Uterus (tissue), 4 donors: ENCODE measurements around the gene TMPRSS6. TPM values are rescaled to one million over a fixed set of nuclear protein-coding genes. Genes with fewer than 3 reads are reported as not detected.
A peak's percentile ranks its signal among the peaks of the same experiment; 100 is the strongest.
"Not testable (repeated sequence)": the region's sequence is repeated elsewhere in the genome, so short reads cannot be mapped to it uniquely, and the experiment has no call there.

Experiments
- DNase-seq, 2 donors: peaks; one replicate each; pipeline ENCODE4 v3.0.0-alpha.2; 2019 to 2020
- H3K27ac ChIP-seq, 2 donors: fragments of 200-600 bp; sonication (generic); 1 replicate in 1 of 2; 2 replicates in 1 of 2; pipeline ENCODE4 v1.5.1; 2016 to 2018
- H3K27me3 ChIP-seq, 2 donors: fragments of 200-600 bp; sonication (generic); one replicate each; pipeline ENCODE4 v1.5.1; 2018 to 2019; ENCODE audit warnings: control low read depth in 1 of 2
- H3K36me3 ChIP-seq, 2 donors: fragments of 200-600 bp; sonication (generic); one replicate each; pipeline ENCODE4 v1.5.1; 2019; ENCODE audit warnings: control low read depth in 1 of 2
- H3K4me1 ChIP-seq, 2 donors: fragments of 200-600 bp; sonication (generic); one replicate each; pipeline ENCODE4 v1.5.1; 2018 to 2019; ENCODE audit warnings: control low read depth in 1 of 2
- H3K4me3 ChIP-seq, 2 donors: fragments of 200-600 bp; sonication (generic); 1 replicate in 1 of 2; 2 replicates in 1 of 2; pipeline ENCODE4 v1.5.1; 2018 to 2019; ENCODE audit warnings: mild to moderate bottlenecking in 1 of 2
- H3K9me3 ChIP-seq, 2 donors: fragments of 200-600 bp; sonication (generic); one replicate each; pipeline ENCODE4 v1.5.1; 2019; ENCODE audit warnings: control low read depth in 1 of 2
- CTCF ChIP-seq, 4 experiments: fragments of 200-600 bp in 2 of 4; fragments of 450-650 bp in 2 of 4; sonication (generic) in 2 of 4; IDR thresholded peaks; one replicate each; pipeline ENCODE4 v1.5.1; 2016 to 2019; ENCODE audit warnings: antibody characterized with exemption in 4 of 4, mild to moderate bottlenecking in 2 of 4, moderate library complexity in 1 of 4
- POLR2A ChIP-seq, 2 donors: fragments of 450-650 bp; IDR thresholded peaks; one replicate each; pipeline ENCODE4 v1.6.1; 2016; ENCODE audit warnings: antibody characterized with exemption in 2 of 2, mild to moderate bottlenecking in 1 of 2, moderate library complexity in 1 of 2
- intact Hi-C: fragments of 100-400 bp; cut with DNase I; formaldehyde crosslinking; loops from one replicate; pipeline ENCODE4 v1.15.1; 2023; ENCODE audit warnings: low total_unique reads
- total RNA-seq, 4 donors: library from RNA; depleted of rRNA in 3 of 4; stranded (reverse); fragments of >200 nt in 3 of 4; gene quantifications; one replicate each; pipeline versions ENCODE4 v1.1.0 to v1.2.4, GENCODE V29; 2014 to 2023
- donor health status: DM: yes; HTN: yes; CAD: no.

Gene TMPRSS6
- total RNA-seq, 4 donors from 2014 or later = not detected

GRCh38 chr22:37077802-37078448 is 31.6 kb downstream of the TMPRSS6 start:
- Histone ChIP-seq H3K27me3 (no peaks in the 10 kb centered on the region), H3K4me3 (no peak overlapping the region), H3K36me3 (no peaks in the 10 kb centered on the region), H3K9me3 (no peaks in the 10 kb centered on the region), H3K27ac (no peak overlapping the region), H3K4me1 (no peaks in the 10 kb centered on the region)
- TF ChIP-seq CTCF (IDR thresholded peaks at IDR 0.05) = peak; percentile 59 to 71 (median 66)
- TF ChIP-seq POLR2A (IDR thresholded peaks at IDR 0.05) = no peak
- intact Hi-C loops = no loop called here
- DNase-seq = peak in 1 of 2 donors; percentile 41

- Histone ChIP-seq H3K4me1 (no peaks in the 10 kb centered on the region), H3K36me3 (no peaks in the 10 kb centered on the region), H3K4me3 (no peak overlapping the region), H3K27me3 (no peaks in the 10 kb centered on the region), H3K9me3 (no peaks in the 10 kb centered on the region), H3K27ac (no peak overlapping the region)
- no peak for DNase-seq
- no peak for TF ChIP-seq CTCF (IDR thresholded peaks at IDR 0.05)
- no peak for TF ChIP-seq POLR2A (IDR thresholded peaks at IDR 0.05)
- intact Hi-C loops = no loop called here
Measured at GRCh38 chr22:37075822-37076433, 33.6 kb downstream of the TMPRSS6 start.

DNA sequence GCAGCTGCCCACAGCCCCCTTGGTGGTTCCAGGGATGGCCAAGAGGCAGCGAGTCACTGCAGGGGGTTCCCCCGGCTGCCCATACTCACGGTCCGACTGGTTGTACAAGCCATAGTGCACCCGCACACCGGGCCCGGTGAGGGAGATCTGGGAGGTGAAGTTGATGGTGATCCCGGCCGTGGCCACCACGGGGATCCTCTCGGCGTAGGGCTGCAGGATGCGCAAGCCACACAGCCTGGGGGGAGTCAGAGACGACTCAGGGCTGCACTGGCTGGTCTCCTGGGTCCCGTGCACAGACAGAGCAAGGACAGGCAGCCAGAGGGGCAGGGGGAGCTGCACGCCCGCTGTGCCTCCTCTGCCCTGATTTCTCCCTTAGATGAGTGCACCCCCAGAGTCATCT is 34.5 kb downstream of the TMPRSS6 start:
- Histone ChIP-seq H3K27ac (no peak overlapping the region), H3K36me3 (no peaks in the 10 kb centered on the region), H3K9me3 (no peaks in the 10 kb centered on the region), H3K4me3 (no peak overlapping the region), H3K27me3 (peaks cover 5% of the 10 kb centered on the region in 2 donors), H3K4me1 (no peaks in the 10 kb centered on the region)
- intact Hi-C loops = no loop called here
- TF ChIP-seq POLR2A (IDR thresholded peaks at IDR 0.05) (no peak), CTCF (IDR thresholded peaks at IDR 0.05) (no peak)
- DNase-seq = no peak

DNA sequence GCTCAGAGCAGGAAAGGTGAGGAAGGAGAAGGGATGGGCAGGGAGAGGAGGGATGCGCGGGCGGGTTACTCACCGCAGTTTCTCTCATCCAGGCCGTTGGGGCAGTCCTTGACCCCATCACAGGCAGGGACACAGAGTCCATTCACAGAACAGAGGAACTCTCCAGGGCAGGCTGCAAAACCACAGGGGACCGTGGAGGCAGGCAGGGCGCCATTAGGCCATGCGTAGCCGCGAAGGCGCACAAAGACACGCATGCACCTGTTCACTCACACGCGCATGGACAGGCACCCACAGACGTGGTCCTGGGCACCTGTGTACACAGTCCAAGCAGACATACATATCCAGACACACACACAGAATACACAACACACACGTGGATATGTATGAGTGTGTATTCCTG is 35.0 kb downstream of the TMPRSS6 start:
- H3K4me3 ChIP-seq = no peak overlapping the region
- TF ChIP-seq POLR2A (IDR thresholded peaks at IDR 0.05) (no peak), CTCF (IDR thresholded peaks at IDR 0.05) (no peak)
- no peak overlapping the region for H3K27ac ChIP-seq
- DNase-seq = no peak
- H3K4me1 ChIP-seq = no peaks in the 10 kb centered on the region
- no peaks in the 10 kb centered on the region for H3K36me3 ChIP-seq
- no peaks in the 10 kb centered on the region for H3K9me3 ChIP-seq
- intact Hi-C loops = no loop called here
- peaks cover 5 to 8% of the 10 kb centered on the region in 2 donors for H3K27me3 ChIP-seq

- peaks cover 8 to 15% of the 10 kb centered on the region in 2 donors for H3K27me3 ChIP-seq
- intact Hi-C loops = no loop called here
- H3K27ac ChIP-seq = no peak overlapping the region
- no peak for DNase-seq
- no peak for TF ChIP-seq CTCF (IDR thresholded peaks at IDR 0.05)
- no peak for TF ChIP-seq POLR2A (IDR thresholded peaks at IDR 0.05)
- H3K36me3 ChIP-seq = no peaks in the 10 kb centered on the region
- H3K4me1 ChIP-seq = no peaks in the 10 kb centered on the region
- H3K9me3 ChIP-seq = no peaks in the 10 kb centered on the region
- H3K4me3 ChIP-seq = no peak overlapping the region
Measured at GRCh38 chr22:37072673-37073072, 36.8 kb downstream of the TMPRSS6 start.

- H3K4me1 ChIP-seq, H3K27ac ChIP-seq, intact Hi-C loops, H3K36me3 ChIP-seq, H3K4me3 ChIP-seq, H3K9me3 ChIP-seq, DNase-seq: not testable (repeated sequence)
- H3K27me3 ChIP-seq = peaks cover 8 to 15% of the 10 kb centered on the region in 2 donors
Measured at GRCh38 chr22:37071850-37072592, 37.5 kb downstream of the TMPRSS6 start.
